OCI-LY1 (cell line): ENCODE data around the gene OR1F1.

ENCODE experiments used
- H2AFZ ChIP-seq: fragments of 200-600 bp; sonication (generic), shearing (Covaris generic); 2 replicates; pipeline ENCODE4 v1.6.0; 2014; ENCODE audit warnings: antibody characterized with exemption, mild to moderate bottlenecking, low read length
- H3F3A ChIP-seq: fragments of 200-600 bp; sonication (generic), shearing (Covaris generic); 2 replicates; pipeline ENCODE4 v1.6.0; 2014; ENCODE audit warnings: mild to moderate bottlenecking, antibody characterized with exemption, low read length, moderate library complexity; ENCODE audit not compliant: insufficient read depth
- H3K27ac ChIP-seq: fragments of 200-600 bp; sonication (generic); 2 replicates; pipeline ENCODE4 v1.5.1; 2014; ENCODE audit warnings: low read length, mixed run types, mild to moderate bottlenecking, low read depth; ENCODE audit not compliant: poor library complexity, severe bottlenecking
- H3K27me3 ChIP-seq: fragments of 200-600 bp; sonication (generic); 2 replicates; pipeline ENCODE4 v1.6.0; 2014; ENCODE audit warnings: antibody characterized with exemption, mild to moderate bottlenecking, low read length, moderate library complexity; ENCODE audit not compliant: insufficient read depth
- H3K36me3 ChIP-seq: fragments of 200-600 bp; sonication (generic); 2 replicates; pipeline ENCODE4 v1.6.1; 2014; ENCODE audit warnings: mild to moderate bottlenecking, antibody characterized with exemption, low read length, moderate library complexity, mixed read lengths; ENCODE audit not compliant: insufficient read depth
- H3K4me1 ChIP-seq: fragments of 200-600 bp; sonication (generic); 2 replicates; pipeline ENCODE4 v1.5.1; 2014; ENCODE audit warnings: mild to moderate bottlenecking, low read length, moderate library complexity; ENCODE audit not compliant: insufficient read depth, severe bottlenecking
- H3K4me2 ChIP-seq: fragments of 200-600 bp; sonication (generic), shearing (Covaris generic); 2 replicates; pipeline ENCODE4 v1.6.1; 2014; ENCODE audit warnings: low read length
- H3K4me3 ChIP-seq: fragments of 200-600 bp; sonication (generic); 2 replicates; pipeline ENCODE4 v1.5.1; 2014; ENCODE audit warnings: low read length, low read depth, mild to moderate bottlenecking, mixed read lengths; ENCODE audit not compliant: poor library complexity, severe bottlenecking
- H3K79me2 ChIP-seq: fragments of 200-600 bp; shearing (Covaris generic); 2 replicates; pipeline ENCODE4 v1.6.1; 2016; ENCODE audit warnings: mixed run types, low read length, mixed read lengths; ENCODE audit not compliant: insufficient read depth
- H3K9ac ChIP-seq: fragments of 200-600 bp; sonication (generic), shearing (Covaris generic); 2 replicates; pipeline ENCODE4 v1.6.1; 2014; ENCODE audit warnings: mild to moderate bottlenecking, low read length, mixed read lengths
- H3K9me2 ChIP-seq: fragments of 200-600 bp; sonication (generic), shearing (Covaris generic); 2 replicates; pipeline ENCODE4 v1.6.1; 2014; ENCODE audit warnings: low read depth, mild to moderate bottlenecking, low read length, mixed read lengths
- H3K9me3 ChIP-seq: fragments of 200-600 bp; shearing (Covaris generic); 2 replicates; pipeline ENCODE4 v1.6.1; 2014; ENCODE audit warnings: low read length, mixed read lengths
- H4K20me1 ChIP-seq: fragments of 200-600 bp; sonication (generic), shearing (Covaris generic); 2 replicates; pipeline ENCODE4 v1.6.0; 2016; ENCODE audit warnings: mild to moderate bottlenecking, low read length; ENCODE audit not compliant: insufficient read depth
- EZH2 ChIP-seq: fragments of 200-600 bp; sonication (generic), shearing (Covaris generic); IDR thresholded peaks from 2 replicates; pipeline ENCODE4 v1.8.0; 2017; ENCODE audit warnings: borderline replicate concordance, mixed run types, mild to moderate bottlenecking, antibody characterized with exemption, low read length, moderate library complexity, mixed read lengths
- TF ChIP-seq, protein P1 (sequence below): fragments of 200-600 bp; sonication (generic), shearing (Covaris generic); IDR thresholded peaks from 2 replicates; pipeline ENCODE4 v1.5.1; 2017; ENCODE audit warnings: mild to moderate bottlenecking, antibody characterized with exemption, low read length, moderate library complexity, mixed read lengths

Gene OR1F1

GRCh38 chr16:3254309-3254708, 66.3 kb downstream of the OR1F1 start:
- H3K27ac ChIP-seq = no peak overlapping the region
- H3K9ac ChIP-seq = no peak overlapping the region
- no peaks in the 10 kb centered on the region for H4K20me1 ChIP-seq
- peaks cover 3% of the 10 kb centered on the region; the same call in 1 of the 2 replicates for H3K27me3 ChIP-seq
- H3K4me3 ChIP-seq = no peak overlapping the region
- no peak overlapping the region for H2AFZ ChIP-seq
- H3K4me2 ChIP-seq = no peak overlapping the region
- no peaks in the 10 kb centered on the region for H3K4me1 ChIP-seq
- no peaks in the 10 kb centered on the region for H3K79me2 ChIP-seq
- H3K36me3 ChIP-seq = no peaks in the 10 kb centered on the region
- H3K9me2 ChIP-seq = no peaks in the 10 kb centered on the region
- TF ChIP-seq, protein P1, sequence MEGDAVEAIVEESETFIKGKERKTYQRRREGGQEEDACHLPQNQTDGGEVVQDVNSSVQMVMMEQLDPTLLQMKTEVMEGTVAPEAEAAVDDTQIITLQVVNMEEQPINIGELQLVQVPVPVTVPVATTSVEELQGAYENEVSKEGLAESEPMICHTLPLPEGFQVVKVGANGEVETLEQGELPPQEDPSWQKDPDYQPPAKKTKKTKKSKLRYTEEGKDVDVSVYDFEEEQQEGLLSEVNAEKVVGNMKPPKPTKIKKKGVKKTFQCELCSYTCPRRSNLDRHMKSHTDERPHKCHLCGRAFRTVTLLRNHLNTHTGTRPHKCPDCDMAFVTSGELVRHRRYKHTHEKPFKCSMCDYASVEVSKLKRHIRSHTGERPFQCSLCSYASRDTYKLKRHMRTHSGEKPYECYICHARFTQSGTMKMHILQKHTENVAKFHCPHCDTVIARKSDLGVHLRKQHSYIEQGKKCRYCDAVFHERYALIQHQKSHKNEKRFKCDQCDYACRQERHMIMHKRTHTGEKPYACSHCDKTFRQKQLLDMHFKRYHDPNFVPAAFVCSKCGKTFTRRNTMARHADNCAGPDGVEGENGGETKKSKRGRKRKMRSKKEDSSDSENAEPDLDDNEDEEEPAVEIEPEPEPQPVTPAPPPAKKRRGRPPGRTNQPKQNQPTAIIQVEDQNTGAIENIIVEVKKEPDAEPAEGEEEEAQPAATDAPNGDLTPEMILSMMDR = no peak
- TF ChIP-seq EZH2 = no peak
- no peaks in the 10 kb centered on the region for H3K9me3 ChIP-seq
- no peaks in the 10 kb centered on the region for H3F3A ChIP-seq
